Fibroblast of skin of abdomen (primary cell): Measurements from ENCODE around the gene PID1. TPM values are rescaled to one million over a fixed set of nuclear protein-coding genes. Genes with fewer than 3 reads are reported as not detected.

Experiments
- DNase-seq: peaks from one replicate; pipeline ENCODE4 v3.0.0-alpha.2; 2013
- polyA plus RNA-seq, 2 experiments: library from polyadenylated mRNA; unstranded; fragments of 120-200 nt; gene quantifications; one replicate each; pipeline ENCODE4 v1.2.1, GENCODE V29; 2013; ENCODE audit not compliant: insufficient read length in 2 of 2

PID1 gene, protein sequence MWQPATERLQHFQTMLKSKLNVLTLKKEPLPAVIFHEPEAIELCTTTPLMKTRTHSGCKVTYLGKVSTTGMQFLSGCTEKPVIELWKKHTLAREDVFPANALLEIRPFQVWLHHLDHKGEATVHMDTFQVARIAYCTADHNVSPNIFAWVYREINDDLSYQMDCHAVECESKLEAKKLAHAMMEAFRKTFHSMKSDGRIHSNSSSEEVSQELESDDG
- polyA plus RNA-seq (2013, experiment 1 of 2; ENCODE audit: insufficient read length) = 7.3 TPM
- polyA plus RNA-seq (2013, experiment 2 of 2; ENCODE audit: insufficient read length) = 7.8 TPM

- peak; percentile 63 for DNase-seq
Observed at GRCh38 chr2:229270551-229271410, at the start of gene PID1. Gene PID1 (minus strand): TSS chr2:229271287. CDS start chr2:229271043, 244 bp downstream.

DNA sequence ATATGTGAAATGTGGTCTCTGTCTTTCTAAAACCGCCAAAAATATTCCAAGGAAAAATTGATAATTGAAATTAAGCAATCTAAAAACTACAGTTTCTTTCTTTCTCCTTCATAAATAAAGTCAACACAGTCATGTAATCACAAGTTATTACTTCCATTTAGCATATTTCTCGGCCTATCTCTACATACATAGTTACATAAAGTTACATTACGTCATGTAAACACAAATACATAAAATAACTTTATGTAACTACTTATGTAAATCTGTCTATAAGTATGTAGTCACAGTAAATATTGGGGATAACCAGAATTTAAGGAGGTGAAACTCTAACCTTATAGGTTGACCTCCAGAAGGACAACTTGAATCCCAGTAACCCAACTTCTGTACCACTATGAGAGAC is 48.5 kb upstream of the PID1 start:
- DNase-seq = no peak

DNA sequence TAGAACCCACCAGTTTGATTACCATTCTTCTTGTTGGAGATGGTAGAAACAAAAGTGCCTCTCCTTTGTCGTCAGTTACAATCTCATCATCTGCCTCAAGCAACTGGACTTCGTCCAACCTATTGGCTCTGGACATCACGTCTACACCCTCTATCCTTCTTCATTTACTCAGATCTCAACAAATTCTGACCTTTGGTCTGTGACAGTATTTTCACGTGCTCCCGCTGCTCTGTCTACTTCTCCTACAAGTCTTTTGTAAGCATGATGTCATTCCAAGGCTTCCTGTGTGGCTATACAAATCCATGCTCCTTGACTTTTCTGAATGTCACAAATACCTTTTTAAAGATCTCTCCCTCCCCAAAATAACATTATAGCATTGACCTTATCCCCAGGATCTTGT is 43.0 kb upstream of the PID1 start:
- no peak for DNase-seq

DNA sequence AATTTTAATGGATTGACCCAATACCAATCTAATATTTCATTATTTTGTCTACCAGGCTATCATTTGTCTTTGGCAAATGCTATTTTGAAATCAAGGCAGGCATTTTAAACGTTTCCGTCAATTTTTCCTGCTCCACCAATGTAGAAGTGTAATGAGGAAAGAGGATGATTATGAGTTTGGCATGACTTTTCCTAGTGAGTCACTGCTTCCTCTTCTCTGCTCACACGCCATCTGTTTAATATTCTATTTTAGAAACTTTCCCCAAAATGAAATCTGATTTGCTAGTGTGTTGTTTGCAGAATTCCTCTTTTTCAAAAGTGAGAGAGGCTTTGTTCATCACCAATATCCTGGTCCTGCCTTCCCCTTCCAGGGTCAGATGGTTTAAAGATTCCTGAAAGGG is 42.5 kb upstream of the PID1 start:
- DNase-seq = peak; percentile 43

- DNase-seq = no peak
Observed at GRCh38 chr2:229301237-229301636, 30.1 kb upstream of the PID1 start.

DNA sequence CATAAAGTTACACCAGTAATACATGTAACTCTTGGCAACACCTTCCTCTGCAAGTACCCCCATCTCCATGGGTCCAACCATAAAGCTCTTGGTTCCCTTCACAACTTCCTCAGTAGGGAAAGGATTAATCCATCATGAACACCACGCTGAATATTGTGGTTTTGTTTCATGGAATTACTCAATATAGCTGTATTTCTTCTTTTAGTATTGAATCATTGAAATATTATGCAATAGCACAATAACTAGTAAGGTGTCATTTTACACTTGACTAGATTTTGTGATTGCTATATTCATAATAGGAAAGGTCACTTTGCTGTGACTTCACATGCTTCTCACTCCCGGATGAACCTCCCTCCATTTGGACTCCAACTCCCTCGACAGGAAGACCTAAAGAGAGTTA is 29.7 kb upstream of the PID1 start:
- DNase-seq = peak; percentile 20

DNA sequence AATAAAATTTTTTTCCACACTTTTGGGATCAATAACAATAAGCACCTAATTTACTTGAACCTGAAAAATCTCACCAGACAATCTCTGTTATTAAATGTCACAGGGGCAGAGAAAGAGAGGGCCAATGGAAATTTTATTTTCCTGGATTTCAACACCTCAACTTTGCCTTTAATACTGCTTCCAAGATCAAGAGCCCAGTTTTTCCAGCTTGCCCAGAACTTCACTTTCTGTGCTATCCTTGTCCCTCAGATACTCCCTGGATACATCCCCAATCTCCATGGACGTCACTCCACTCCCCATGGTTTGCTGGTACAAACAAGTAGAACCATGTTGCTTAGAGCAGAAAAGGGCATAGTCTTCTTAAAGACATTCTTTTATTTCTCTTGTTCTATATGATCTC is 29.3 kb upstream of the PID1 start:
- DNase-seq = no peak

DNA sequence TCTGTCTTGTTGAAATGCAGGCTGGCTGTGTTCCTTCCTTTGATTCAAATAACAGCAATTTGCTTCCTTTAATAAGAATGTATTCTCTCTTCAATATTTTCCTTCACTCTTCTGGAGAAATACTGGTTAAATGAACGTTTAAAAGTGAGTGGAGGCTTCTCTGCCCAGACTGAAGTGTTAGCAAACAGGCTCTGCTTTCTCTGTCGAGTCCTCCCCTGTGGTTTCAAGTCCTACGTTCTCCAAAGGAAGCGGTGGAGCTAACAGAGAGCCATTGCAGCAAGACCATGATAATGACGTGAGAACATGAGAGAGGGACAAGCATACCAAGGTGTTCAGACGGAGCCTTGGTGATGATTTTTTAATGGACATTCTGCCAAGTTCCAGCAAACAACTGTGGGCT is 26.2 kb upstream of the PID1 start:
- no peak for DNase-seq

GRCh38 chr2:229296536-229296935 is 25.4 kb upstream of the PID1 start:
- no peak for DNase-seq

DNA sequence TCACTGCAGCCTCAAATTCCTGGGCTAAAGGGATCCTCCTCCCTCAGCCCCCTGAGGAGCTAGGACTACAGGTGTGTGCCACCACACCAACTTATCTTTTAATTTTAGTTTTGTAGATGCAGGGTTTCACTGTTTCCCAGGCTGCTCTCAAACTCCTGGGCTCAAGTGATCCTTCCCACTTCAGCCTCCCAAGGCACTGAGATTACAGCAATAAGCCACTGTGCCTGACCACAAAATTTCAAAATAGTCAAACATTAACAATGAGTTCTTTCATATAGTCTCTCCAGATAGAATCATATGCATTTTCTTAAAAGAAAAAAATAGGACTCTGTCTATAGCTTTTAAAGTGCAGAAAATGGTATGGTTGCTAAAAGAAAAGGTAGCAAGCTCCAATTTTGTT is 24.9 kb upstream of the PID1 start:
- no peak for DNase-seq

GRCh38 chr2:229287823-229288222 is 16.7 kb upstream of the PID1 start:
- DNase-seq = no peak

- peak; percentile 77 for DNase-seq
Observed at GRCh38 chr2:229282758-229283546, 11.9 kb upstream of the PID1 start.

- no peak for DNase-seq
Observed at GRCh38 chr2:229279516-229279915, 8.4 kb upstream of the PID1 start.

DNA sequence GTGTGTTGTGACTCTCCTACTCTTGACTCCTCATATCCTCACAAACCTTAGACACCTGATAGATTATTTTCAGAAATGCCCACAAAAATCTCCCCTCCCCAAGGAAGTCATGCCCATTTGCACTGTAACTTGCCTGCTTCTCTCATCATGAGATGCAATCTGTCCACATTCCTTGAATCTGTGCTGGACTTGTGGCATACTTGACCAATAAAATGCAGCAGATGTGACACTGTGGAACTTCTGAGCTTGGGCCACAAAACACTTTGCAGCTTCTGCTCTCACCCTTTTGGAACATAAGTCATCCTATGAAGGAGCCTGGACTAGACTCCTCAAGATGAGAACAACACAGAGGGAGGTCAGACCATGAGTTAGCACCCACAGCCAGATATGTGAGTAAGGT is 4.4 kb upstream of the PID1 start:
- no peak for DNase-seq

GRCh38 chr2:229273723-229274338 is 2.7 kb upstream of the PID1 start:
- DNase-seq = peak; percentile 82

DNA sequence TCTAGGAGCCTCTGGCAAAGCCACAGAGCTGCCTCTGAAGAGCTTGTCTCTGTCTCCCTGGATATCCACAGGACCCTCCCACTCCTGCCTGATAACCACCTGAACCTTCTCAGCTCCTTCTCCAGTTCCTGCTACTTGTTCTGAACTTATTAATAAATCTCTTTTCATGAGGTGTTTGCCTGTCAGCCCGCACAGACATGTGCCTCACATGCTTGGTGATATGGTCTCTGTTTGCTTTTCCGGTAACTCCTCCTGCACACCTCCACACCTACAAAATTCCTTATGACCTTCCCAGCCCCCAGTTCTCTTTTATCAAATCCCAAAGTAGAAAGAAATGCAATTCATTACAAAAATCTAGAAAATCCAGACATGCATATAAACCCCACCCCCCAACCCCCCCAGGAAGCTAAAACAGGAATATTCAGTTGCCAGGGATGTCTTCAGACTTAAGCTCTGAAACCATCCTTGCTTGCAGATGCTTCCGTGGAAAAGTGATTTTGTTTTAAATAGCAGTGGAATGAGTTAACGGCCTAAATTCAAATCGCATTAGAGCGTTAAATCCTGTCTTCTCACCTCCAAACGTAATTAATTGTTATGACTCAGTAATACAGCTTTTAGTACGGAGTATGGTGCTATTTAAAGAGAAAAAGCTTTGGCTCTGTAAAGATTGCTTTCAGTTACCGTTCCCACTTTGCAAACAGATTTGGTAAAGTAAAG is 2.1 kb upstream of the PID1 start:
- peak; percentile 19 for DNase-seq

GRCh38 chr2:229269941-229270340 is 1.1 kb downstream of the PID1 start:
- DNase-seq = no peak

DNA sequence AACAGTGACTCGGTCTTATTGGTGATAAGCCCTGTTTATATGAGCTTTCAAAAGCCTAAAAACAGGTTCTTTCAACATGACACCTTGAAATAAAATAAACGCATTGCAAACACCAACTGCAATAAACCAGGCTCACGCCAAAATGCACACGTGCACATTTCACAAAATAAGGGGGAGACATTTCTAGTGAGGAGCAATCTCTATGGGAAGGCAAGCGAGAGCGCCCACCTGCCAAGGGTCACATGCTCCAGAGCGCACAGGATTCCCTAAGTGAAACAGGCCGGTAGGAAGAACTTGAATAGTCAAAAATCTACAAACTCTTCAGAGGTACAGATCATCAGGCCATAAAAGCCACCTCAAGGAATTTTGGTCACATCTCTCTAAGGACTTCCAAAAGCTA is 1.9 kb downstream of the PID1 start:
- DNase-seq = no peak

GRCh38 chr2:229268626-229269025 is 2.5 kb downstream of the PID1 start:
- peak; percentile 28 for DNase-seq

- DNase-seq = no peak
Observed at GRCh38 chr2:229267080-229267479, 4.0 kb downstream of the PID1 start.

GRCh38 chr2:229265727-229266126 is 5.4 kb downstream of the PID1 start:
- DNase-seq = no peak

GRCh38 chr2:229261599-229261998 is 9.5 kb downstream of the PID1 start:
- no peak for DNase-seq
